GM23338 (cell line): Measurements from ENCODE around the gene FHL2. TPM values are rescaled to one million over a fixed set of nuclear protein-coding genes. Genes with fewer than 3 reads are reported as not detected.

Experiments
- ATAC-seq: fragments of 200-7000 bp; cut with Tn5 transposase; 3 replicates; pipeline ENCODE4 v1.9.1; 2020
- DNase-seq: peaks from one replicate; pipeline ENCODE4 v3.0.0-alpha.2; 2015; ENCODE audit warnings: low spot score
- H2AFZ ChIP-seq: fragments of 200-600 bp; sonication (generic); 2 replicates; pipeline ENCODE4 v1.8.0; 2016; ENCODE audit warnings: antibody characterized with exemption, mild to moderate bottlenecking, moderate library complexity
- H3F3A ChIP-seq: fragments of 200-600 bp; sonication (generic); replicated peaks from 2 replicates; pipeline ENCODE4 v1.8.0; 2017; ENCODE audit warnings: antibody characterized with exemption, mixed run types, low read depth
- H3K27ac ChIP-seq: fragments of 200-600 bp; sonication (generic); 2 replicates; pipeline ENCODE4 v1.6.1; 2016; ENCODE audit warnings: low read depth
- H3K27me3 ChIP-seq: fragments of 200-600 bp; sonication (generic); 2 replicates; pipeline ENCODE4 v1.8.0; 2016; ENCODE audit warnings: mild to moderate bottlenecking, mixed run types, moderate library complexity; ENCODE audit not compliant: insufficient read depth
- H3K36me3 ChIP-seq: fragments of 200-600 bp; sonication (generic); 2 replicates; pipeline ENCODE4 v1.8.0; 2016; ENCODE audit warnings: mild to moderate bottlenecking; ENCODE audit not compliant: insufficient read depth
- H3K4me1 ChIP-seq: fragments of 200-600 bp; sonication (generic); 2 replicates; pipeline ENCODE4 v1.8.0; 2016; ENCODE audit warnings: mild to moderate bottlenecking, moderate library complexity; ENCODE audit not compliant: insufficient read depth
- H3K4me2 ChIP-seq: fragments of 200-600 bp; sonication (generic); 2 replicates; pipeline ENCODE4 v1.7.1; 2017; ENCODE audit warnings: mixed run types
- H3K4me3 ChIP-seq: fragments of 200-600 bp; sonication (generic); 2 replicates; pipeline ENCODE4 v1.6.1; 2016; ENCODE audit warnings: mixed run types
- H3K79me2 ChIP-seq: fragments of 200-600 bp; sonication (generic); replicated peaks from 2 replicates; pipeline ENCODE4 v1.8.0; 2017; ENCODE audit warnings: mild to moderate bottlenecking; ENCODE audit not compliant: insufficient read depth
- H3K9me2 ChIP-seq: fragments of 200-600 bp; sonication (generic); 2 replicates; pipeline ENCODE4 v1.8.0; 2017; ENCODE audit not compliant: insufficient read depth
- H4K20me1 ChIP-seq: fragments of 200-600 bp; sonication (generic); replicated peaks from 2 replicates; pipeline ENCODE4 v1.8.0; 2017; ENCODE audit warnings: mild to moderate bottlenecking; ENCODE audit not compliant: insufficient read depth
- H3K27ac Mint-ChIP-seq: 2 replicates; pipeline ENCODE4 v1.8.0; 2020; ENCODE audit warnings: inconsistent platforms, mild to moderate bottlenecking, moderate library complexity, mixed read lengths
- H3K27me3 Mint-ChIP-seq: 3 replicates; pipeline ENCODE4 v1.8.0; 2022; ENCODE audit warnings: low read depth, mild to moderate bottlenecking, moderate library complexity, mixed read lengths, inconsistent platforms; ENCODE audit not compliant: insufficient read depth, poor library complexity
- H3K36me3 Mint-ChIP-seq: 3 replicates; pipeline ENCODE4 v1.8.0; 2021; ENCODE audit warnings: low read depth, mild to moderate bottlenecking, inconsistent platforms, moderate library complexity, mixed read lengths
- H3K4me1 Mint-ChIP-seq: 3 replicates; pipeline ENCODE4 v1.8.0; 2020; ENCODE audit warnings: mild to moderate bottlenecking, inconsistent platforms, mixed read lengths
- H3K4me3 Mint-ChIP-seq: 3 replicates; pipeline ENCODE4 v1.8.0; 2021; ENCODE audit warnings: moderate library complexity, mild to moderate bottlenecking, inconsistent platforms, mixed read lengths
- H3K9me3 Mint-ChIP-seq: 3 replicates; pipeline ENCODE4 v1.8.0; 2020; ENCODE audit warnings: moderate library complexity, mild to moderate bottlenecking, inconsistent platforms, mixed read lengths
- CTCF ChIP-seq, 2 experiments: fragments of 200-600 bp in 1 of 2; sonication (generic) in 1 of 2; conservative IDR thresholded peaks; 2 replicates each; pipeline versions ENCODE4 v1.5.1 to v1.6.1; 2016 to 2017; ENCODE audit warnings: antibody characterized with exemption in 2 of 2, low read depth in 2 of 2, mild to moderate bottlenecking in 2 of 2, moderate library complexity in 1 of 2
- EZH2 ChIP-seq: fragments of 200-600 bp; sonication (generic); IDR thresholded peaks from one replicate; pipeline ENCODE4 v1.8.0; 2017; ENCODE audit warnings: antibody characterized with exemption, mild to moderate bottlenecking, low read depth; ENCODE audit not compliant: unreplicated experiment
- NANOG ChIP-seq: IDR thresholded peaks from 2 replicates; pipeline ENCODE4 v1.6.1; 2016; ENCODE audit warnings: antibody characterized with exemption, borderline replicate concordance
- STAT1 ChIP-seq: IDR thresholded peaks from one replicate; pipeline ENCODE4 v1.6.1; 2016; ENCODE audit warnings: antibody characterized with exemption; ENCODE audit not compliant: unreplicated experiment
- polyA plus RNA-seq: library from polyadenylated mRNA; unstranded; fragments of >200 nt; fragmentation: Nextera tagmentation; extraction: Ambion mirVana; gene quantifications from 2 replicates; pipeline ENCODE4 v1.2.1, GENCODE V29; 2016
- total RNA-seq: library from RNA; depleted of rRNA; stranded (reverse); fragments of >200 nt; shearing (Covaris generic); gene quantifications from 2 replicates; pipeline ENCODE4 v1.2.3, GENCODE V29; 2014
- TF ChIP-seq, protein P1 (sequence below): fragments of 250-450 bp; sonication (Bioruptor Pico); IDR thresholded peaks from 2 replicates; pipeline ENCODE4 v1.5.0; 2020; ENCODE audit warnings: mild to moderate bottlenecking, moderate library complexity
- TF ChIP-seq, protein P2 (sequence below): IDR thresholded peaks from one replicate; pipeline ENCODE4 v1.6.1; 2018; ENCODE audit warnings: antibody characterized with exemption; ENCODE audit not compliant: unreplicated experiment

The FHL2 gene
- total and polyA plus RNA-seq, 2 experiments from 2014 or later = 29.0 to 30.9 TPM

DNA sequence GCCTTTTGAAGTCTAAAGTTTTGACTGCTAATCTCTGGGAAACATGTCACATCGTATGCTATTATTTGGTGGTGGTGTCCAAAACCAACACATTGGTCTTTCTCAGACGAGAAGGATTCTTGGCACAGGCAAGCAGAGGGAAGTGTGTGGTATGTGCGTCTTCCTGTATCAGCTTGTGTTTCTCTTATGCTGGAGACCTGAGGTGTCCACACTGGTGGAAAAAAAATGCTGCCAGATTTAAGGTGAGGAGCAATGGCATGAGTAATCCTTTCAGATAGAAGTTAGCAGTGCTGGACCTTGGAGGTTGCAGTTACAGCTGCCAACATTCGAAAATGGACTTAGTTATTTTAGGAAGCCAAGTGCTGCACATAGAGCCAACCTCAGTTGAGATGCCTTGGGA is 11.7 kb upstream of the FHL2 start:
- H3K9me2 ChIP-seq = peaks cover 7% of the 10 kb centered on the region; the same call in 1 of the 2 replicates
- H3K27me3 ChIP-seq = no peaks in the 10 kb centered on the region
- H3K4me3 ChIP-seq = no peak overlapping the region
- H3K4me1 Mint-ChIP-seq = no peaks in the 10 kb centered on the region
- TF ChIP-seq NANOG (no peak), CTCF (conservative IDR thresholded peaks at IDR 0.05; ENCODE audit: low read depth in 2 of 2) (no peak), EZH2 (no peak), STAT1 (no peak)
- TF ChIP-seq, protein P1, sequence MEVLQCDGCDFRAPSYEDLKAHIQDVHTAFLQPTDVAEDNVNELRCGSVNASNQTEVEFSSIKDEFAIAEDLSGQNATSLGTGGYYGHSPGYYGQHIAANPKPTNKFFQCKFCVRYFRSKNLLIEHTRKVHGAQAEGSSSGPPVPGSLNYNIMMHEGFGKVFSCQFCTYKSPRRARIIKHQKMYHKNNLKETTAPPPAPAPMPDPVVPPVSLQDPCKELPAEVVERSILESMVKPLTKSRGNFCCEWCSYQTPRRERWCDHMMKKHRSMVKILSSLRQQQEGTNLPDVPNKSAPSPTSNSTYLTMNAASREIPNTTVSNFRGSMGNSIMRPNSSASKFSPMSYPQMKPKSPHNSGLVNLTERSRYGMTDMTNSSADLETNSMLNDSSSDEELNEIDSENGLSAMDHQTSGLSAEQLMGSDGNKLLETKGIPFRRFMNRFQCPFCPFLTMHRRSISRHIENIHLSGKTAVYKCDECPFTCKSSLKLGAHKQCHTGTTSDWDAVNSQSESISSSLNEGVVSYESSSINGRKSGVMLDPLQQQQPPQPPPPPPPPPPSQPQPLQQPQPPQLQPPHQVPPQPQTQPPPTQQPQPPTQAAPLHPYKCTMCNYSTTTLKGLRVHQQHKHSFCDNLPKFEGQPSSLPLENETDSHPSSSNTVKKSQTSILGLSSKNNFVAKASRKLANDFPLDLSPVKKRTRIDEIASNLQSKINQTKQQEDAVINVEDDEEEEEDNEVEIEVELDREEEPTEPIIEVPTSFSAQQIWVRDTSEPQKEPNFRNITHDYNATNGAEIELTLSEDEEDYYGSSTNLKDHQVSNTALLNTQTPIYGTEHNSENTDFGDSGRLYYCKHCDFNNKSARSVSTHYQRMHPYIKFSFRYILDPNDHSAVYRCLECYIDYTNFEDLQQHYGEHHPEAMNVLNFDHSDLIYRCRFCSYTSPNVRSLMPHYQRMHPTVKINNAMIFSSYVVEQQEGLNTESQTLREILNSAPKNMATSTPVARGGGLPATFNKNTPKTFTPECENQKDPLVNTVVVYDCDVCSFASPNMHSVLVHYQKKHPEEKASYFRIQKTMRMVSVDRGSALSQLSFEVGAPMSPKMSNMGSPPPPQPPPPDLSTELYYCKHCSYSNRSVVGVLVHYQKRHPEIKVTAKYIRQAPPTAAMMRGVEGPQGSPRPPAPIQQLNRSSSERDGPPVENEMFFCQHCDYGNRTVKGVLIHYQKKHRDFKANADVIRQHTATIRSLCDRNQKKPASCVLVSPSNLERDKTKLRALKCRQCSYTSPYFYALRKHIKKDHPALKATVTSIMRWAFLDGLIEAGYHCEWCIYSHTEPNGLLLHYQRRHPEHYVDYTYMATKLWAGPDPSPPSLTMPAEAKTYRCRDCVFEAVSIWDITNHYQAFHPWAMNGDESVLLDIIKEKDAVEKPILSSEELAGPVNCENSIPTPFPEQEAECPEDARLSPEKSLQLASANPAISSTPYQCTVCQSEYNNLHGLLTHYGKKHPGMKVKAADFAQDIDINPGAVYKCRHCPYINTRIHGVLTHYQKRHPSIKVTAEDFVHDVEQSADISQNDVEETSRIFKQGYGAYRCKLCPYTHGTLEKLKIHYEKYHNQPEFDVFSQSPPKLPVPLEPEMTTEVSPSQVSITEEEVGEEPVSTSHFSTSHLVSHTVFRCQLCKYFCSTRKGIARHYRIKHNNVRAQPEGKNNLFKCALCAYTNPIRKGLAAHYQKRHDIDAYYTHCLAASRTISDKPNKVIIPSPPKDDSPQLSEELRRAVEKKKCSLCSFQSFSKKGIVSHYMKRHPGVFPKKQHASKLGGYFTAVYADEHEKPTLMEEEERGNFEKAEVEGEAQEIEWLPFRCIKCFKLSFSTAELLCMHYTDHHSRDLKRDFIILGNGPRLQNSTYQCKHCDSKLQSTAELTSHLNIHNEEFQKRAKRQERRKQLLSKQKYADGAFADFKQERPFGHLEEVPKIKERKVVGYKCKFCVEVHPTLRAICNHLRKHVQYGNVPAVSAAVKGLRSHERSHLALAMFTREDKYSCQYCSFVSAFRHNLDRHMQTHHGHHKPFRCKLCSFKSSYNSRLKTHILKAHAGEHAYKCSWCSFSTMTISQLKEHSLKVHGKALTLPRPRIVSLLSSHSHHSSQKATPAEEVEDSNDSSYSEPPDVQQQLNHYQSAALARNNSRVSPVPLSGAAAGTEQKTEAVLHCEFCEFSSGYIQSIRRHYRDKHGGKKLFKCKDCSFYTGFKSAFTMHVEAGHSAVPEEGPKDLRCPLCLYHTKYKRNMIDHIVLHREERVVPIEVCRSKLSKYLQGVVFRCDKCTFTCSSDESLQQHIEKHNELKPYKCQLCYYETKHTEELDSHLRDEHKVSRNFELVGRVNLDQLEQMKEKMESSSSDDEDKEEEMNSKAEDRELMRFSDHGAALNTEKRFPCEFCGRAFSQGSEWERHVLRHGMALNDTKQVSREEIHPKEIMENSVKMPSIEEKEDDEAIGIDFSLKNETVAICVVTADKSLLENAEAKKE (CRISPR knock-in tag) = no peak
- TF ChIP-seq, protein P2, sequence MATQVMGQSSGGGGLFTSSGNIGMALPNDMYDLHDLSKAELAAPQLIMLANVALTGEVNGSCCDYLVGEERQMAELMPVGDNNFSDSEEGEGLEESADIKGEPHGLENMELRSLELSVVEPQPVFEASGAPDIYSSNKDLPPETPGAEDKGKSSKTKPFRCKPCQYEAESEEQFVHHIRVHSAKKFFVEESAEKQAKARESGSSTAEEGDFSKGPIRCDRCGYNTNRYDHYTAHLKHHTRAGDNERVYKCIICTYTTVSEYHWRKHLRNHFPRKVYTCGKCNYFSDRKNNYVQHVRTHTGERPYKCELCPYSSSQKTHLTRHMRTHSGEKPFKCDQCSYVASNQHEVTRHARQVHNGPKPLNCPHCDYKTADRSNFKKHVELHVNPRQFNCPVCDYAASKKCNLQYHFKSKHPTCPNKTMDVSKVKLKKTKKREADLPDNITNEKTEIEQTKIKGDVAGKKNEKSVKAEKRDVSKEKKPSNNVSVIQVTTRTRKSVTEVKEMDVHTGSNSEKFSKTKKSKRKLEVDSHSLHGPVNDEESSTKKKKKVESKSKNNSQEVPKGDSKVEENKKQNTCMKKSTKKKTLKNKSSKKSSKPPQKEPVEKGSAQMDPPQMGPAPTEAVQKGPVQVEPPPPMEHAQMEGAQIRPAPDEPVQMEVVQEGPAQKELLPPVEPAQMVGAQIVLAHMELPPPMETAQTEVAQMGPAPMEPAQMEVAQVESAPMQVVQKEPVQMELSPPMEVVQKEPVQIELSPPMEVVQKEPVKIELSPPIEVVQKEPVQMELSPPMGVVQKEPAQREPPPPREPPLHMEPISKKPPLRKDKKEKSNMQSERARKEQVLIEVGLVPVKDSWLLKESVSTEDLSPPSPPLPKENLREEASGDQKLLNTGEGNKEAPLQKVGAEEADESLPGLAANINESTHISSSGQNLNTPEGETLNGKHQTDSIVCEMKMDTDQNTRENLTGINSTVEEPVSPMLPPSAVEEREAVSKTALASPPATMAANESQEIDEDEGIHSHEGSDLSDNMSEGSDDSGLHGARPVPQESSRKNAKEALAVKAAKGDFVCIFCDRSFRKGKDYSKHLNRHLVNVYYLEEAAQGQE = no peak
- no peaks in the 10 kb centered on the region for H3K4me1 ChIP-seq
- no peak overlapping the region for H3K27ac ChIP-seq
- no peaks in the 10 kb centered on the region for H3K79me2 ChIP-seq
- no peaks in the 10 kb centered on the region for H4K20me1 ChIP-seq
- no peak overlapping the region for H3K4me3 Mint-ChIP-seq
- H3K4me2 ChIP-seq = no peak overlapping the region
- no peaks in the 10 kb centered on the region for H3F3A ChIP-seq
- ATAC-seq = no peak
- no peaks in the 10 kb centered on the region for H3K9me3 Mint-ChIP-seq
- H3K36me3 ChIP-seq = no peaks in the 10 kb centered on the region
- H2AFZ ChIP-seq = no peak overlapping the region
- H3K27ac Mint-ChIP-seq = no peak overlapping the region
- H3K36me3 Mint-ChIP-seq = no peaks in the 10 kb centered on the region
- no peak for DNase-seq
- H3K27me3 Mint-ChIP-seq = peaks cover 2% of the 10 kb centered on the region
